ENCODE results near the gene BCL2.

Gene BCL2

GRCh38 chr18:63107931-63108330 is 211.6 kb downstream of the BCL2 start:
- TF ChIP-seq TCF12 (IDR thresholded peaks at IDR 0.05; ENCODE audit: low read depth): no peak
- no peak for TF ChIP-seq TAF1 (IDR thresholded peaks at IDR 0.05; ENCODE audit: low read depth)
- TF ChIP-seq CREB1 (IDR thresholded peaks at IDR 0.05; ENCODE audit: low read depth): no peak
- TF ChIP-seq CEBPB (IDR thresholded peaks at IDR 0.05): no peak
- no peak for TF ChIP-seq MAX (IDR thresholded peaks at IDR 0.05)
- TF ChIP-seq RAD21 (IDR thresholded peaks at IDR 0.05; ENCODE audit: low read depth): no peak
- TF ChIP-seq NFIC (IDR thresholded peaks at IDR 0.05): no peak
- TF ChIP-seq REST (IDR thresholded peaks at IDR 0.05; ENCODE audit: low read depth): no peak
- TF ChIP-seq USF1 (IDR thresholded peaks at IDR 0.05): no peak
- TF ChIP-seq EP300 (IDR thresholded peaks at IDR 0.05; ENCODE audit: borderline replicate concordance): no peak
- TF ChIP-seq ZBTB7A (IDR thresholded peaks at IDR 0.05; ENCODE audit: low read depth): no peak

GRCh38 chr18:63107171-63107845 is 212.3 kb downstream of the BCL2 start:
- TF ChIP-seq YY1 (IDR thresholded peaks at IDR 0.05; ENCODE audit: low read depth) (no peak), RAD21 (IDR thresholded peaks at IDR 0.05; ENCODE audit: low read depth) (no peak)

GRCh38 chr18:63106727-63107126 is 212.8 kb downstream of the BCL2 start:
- TF ChIP-seq EGR1 (IDR thresholded peaks at IDR 0.05) (no peak), YY1 (IDR thresholded peaks at IDR 0.05; ENCODE audit: low read depth) (no peak), FOXM1 (IDR thresholded peaks at IDR 0.05; ENCODE audit: borderline replicate concordance, low read depth) (no peak), CEBPB (IDR thresholded peaks at IDR 0.05) (no peak), NFIC (IDR thresholded peaks at IDR 0.05) (no peak), TAF1 (IDR thresholded peaks at IDR 0.05; ENCODE audit: low read depth) (no peak), EP300 (IDR thresholded peaks at IDR 0.05; ENCODE audit: borderline replicate concordance) (no peak), CREB1 (IDR thresholded peaks at IDR 0.05; ENCODE audit: low read depth) (no peak), ZBTB7A (IDR thresholded peaks at IDR 0.05; ENCODE audit: low read depth) (no peak), TCF12 (IDR thresholded peaks at IDR 0.05; ENCODE audit: low read depth) (no peak), RAD21 (IDR thresholded peaks at IDR 0.05; ENCODE audit: low read depth) (no peak), MAX (IDR thresholded peaks at IDR 0.05) (no peak), TEAD4 (IDR thresholded peaks at IDR 0.05) (no peak), REST (IDR thresholded peaks at IDR 0.05; ENCODE audit: low read depth) (no peak), USF1 (IDR thresholded peaks at IDR 0.05) (no peak)

- TF ChIP-seq TAF1 (IDR thresholded peaks at IDR 0.05; ENCODE audit: low read depth): no peak
- no peak for TF ChIP-seq EP300 (IDR thresholded peaks at IDR 0.05; ENCODE audit: borderline replicate concordance)
- TF ChIP-seq CREB1 (IDR thresholded peaks at IDR 0.05; ENCODE audit: low read depth): no peak
- TF ChIP-seq NFIC (IDR thresholded peaks at IDR 0.05): no peak
These were observed 213.8 kb downstream of the BCL2 start for GRCh38 chr18:63105636-63106316.

- TF ChIP-seq EP300 (IDR thresholded peaks at IDR 0.05; ENCODE audit: borderline replicate concordance): no peak
These were observed 214.7 kb downstream of the BCL2 start for GRCh38 chr18:63104868-63105267.

GRCh38 chr18:63102941-63103744 is 216.4 kb downstream of the BCL2 start:
- no peak for TF ChIP-seq ZBTB7A (IDR thresholded peaks at IDR 0.05; ENCODE audit: low read depth)
- TF ChIP-seq FOXM1 (IDR thresholded peaks at IDR 0.05; ENCODE audit: borderline replicate concordance, low read depth): no peak
- no peak for TF ChIP-seq TAF1 (IDR thresholded peaks at IDR 0.05; ENCODE audit: low read depth)
- TF ChIP-seq REST (IDR thresholded peaks at IDR 0.05; ENCODE audit: low read depth): no peak
- TF ChIP-seq NFIC (IDR thresholded peaks at IDR 0.05): no peak
- TF ChIP-seq CREB1 (IDR thresholded peaks at IDR 0.05; ENCODE audit: low read depth): no peak
- no peak for TF ChIP-seq TCF12 (IDR thresholded peaks at IDR 0.05; ENCODE audit: low read depth)
- no peak for TF ChIP-seq CEBPB (IDR thresholded peaks at IDR 0.05)
- no peak for TF ChIP-seq MAX (IDR thresholded peaks at IDR 0.05)
- TF ChIP-seq EGR1 (IDR thresholded peaks at IDR 0.05): no peak
- no peak for TF ChIP-seq TEAD4 (IDR thresholded peaks at IDR 0.05)
- TF ChIP-seq YY1 (IDR thresholded peaks at IDR 0.05; ENCODE audit: low read depth): no peak
- no peak for TF ChIP-seq EP300 (IDR thresholded peaks at IDR 0.05; ENCODE audit: borderline replicate concordance)
- no peak for TF ChIP-seq RAD21 (IDR thresholded peaks at IDR 0.05; ENCODE audit: low read depth)
- TF ChIP-seq USF1 (IDR thresholded peaks at IDR 0.05): no peak

All from Ishikawa (cell line).